GM10847 (cell line): Measurements from ENCODE around the gene TMTC2.

Experiments used
- POLR2A ChIP-seq: IDR thresholded peaks from 2 replicates; pipeline ENCODE4 v1.6.1; 2011; ENCODE audit not compliant: insufficient read length; ENCODE audit errors: extremely low read depth

The TMTC2 gene

DNA sequence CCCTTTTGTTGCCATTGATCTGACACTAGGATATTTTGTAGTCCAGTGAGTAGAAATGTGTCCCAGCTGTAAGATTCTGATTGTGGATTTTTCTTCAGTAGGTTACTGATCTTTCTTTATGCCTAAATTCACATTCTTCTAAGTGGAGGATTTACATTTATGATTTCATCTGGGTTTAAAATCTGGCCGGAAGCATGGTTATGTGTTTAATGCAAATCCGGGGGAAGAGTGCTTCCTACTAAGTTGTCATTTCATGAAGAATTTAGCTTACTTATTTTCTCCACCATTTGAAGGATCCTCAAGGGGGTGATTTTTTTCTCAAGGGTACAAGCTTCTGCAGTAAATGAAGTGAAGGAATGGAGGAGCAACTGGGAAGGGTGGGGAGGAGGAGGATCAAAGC is 96.7 kb downstream of the TMTC2 start:
- no peak for TF ChIP-seq POLR2A

DNA sequence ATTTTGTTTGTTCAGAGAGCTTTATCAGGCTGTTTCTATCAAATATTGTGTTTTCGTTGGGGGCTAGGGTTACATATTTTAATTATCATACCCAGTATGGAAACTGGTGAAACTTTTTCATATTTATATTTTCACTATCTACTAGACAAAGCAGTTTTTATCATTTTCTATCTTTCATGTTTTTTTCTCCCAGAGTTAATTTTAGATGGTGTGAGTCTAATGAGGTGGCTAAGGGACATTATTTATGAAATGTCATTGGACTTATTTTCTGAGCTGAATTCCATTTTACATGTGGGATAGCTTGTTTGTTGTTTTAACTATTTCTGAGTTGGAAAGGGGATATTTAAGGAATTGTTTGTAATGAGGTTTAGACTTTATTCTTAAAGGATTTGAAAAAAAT is 100.3 kb downstream of the TMTC2 start:
- no peak for TF ChIP-seq POLR2A

DNA sequence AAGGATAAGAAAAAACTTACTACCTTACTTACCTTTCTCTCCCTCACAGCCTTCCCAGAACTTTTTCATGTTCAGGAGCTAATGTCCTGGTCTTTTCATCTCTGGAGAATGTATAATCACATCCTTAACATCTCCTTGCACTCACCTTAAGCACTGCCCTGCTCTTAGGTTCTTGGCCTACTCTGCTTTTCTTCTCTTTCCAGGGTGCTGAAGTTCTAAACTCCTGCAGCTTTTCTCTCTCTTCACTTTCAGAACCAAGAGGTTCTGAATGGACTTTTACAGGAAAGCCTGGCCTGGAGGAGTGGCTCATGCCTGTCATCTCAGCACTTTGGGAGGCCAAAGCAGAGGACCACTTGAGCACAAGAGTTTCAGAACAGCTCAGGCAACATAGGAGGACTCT is 101.9 kb downstream of the TMTC2 start:
- TF ChIP-seq POLR2A = no peak

DNA sequence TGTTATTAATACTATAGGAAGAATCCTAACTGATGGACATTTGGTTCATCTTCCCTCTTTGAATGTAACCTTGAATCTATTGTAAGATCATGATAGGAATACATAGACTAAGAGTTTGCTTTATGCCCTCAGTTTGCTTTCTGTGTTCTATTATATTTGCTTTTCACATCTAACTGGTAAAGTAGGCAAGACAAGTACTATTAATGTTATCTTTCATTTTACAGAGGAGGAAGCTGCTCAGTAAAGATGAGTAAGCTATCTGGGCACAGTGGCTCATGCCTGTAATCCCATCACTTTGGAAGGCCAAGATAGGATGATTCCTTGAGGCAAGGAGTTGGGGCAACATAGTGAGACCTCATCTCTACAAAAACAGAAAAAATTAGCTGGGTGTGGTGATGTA is 103.0 kb downstream of the TMTC2 start:
- no peak for TF ChIP-seq POLR2A

DNA sequence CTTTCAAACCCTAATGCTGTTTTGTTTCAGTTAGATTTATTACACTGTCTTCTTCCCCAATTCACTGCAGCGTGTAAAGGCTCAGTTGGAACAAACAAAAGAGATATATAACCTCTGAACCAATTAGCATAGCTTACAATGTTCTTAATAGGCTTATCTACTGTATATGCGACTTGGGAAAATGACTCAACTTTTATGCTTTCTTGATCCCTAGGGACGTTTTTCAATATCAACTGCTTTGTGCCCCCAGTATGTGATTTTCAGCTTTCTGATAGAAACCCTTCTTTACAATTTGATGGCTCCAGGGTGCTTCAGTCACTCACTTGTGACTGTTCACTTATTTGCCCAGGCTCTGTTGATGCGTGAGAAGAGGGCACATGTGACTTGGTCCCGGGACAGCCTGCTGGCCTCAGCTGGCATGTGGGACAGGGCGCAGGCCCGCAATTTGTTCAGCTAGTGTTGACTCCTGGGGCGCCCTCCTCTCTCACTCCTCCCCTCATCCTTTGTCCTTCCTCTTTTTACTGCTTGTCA is 107.1 kb downstream of the TMTC2 start:
- TF ChIP-seq POLR2A = no peak

DNA sequence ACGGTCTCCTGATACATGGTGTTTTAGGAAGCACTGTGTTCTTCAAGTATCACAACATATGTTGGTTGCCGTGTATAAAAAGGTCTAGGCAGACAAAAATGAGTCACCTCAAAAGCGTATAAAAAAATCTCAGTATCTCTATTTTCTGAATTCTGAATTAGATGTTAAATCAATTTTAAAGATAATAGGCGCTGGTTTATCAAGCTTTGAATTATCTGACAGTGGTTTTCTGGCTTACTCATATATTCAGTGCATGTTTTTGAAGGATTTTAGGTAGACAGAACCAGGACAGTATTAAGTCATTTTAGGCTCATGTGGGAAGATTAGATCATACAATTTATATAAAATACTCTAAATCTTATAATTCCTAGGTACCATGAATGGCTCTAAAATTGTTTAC is 110.8 kb downstream of the TMTC2 start:
- no peak for TF ChIP-seq POLR2A

DNA sequence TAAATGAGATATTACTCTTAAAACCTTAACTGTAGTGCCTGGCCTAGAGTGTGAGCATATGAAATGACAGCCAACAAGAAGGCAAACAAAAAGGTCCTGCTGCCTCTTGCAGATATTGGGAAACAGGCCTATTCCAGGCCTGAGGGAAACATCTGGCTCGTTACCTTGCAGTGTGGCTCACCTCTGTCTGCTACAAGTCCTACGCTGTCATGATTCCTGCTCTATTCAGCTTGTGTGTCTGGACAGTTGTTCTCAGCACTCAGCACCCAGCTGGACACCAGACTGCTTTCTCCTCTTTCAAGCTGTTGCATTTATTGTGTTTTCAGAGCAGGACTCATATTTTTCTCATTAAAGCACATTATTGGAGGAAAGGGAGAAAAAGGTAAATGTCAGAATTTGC is 113.5 kb downstream of the TMTC2 start:
- TF ChIP-seq POLR2A = no peak

DNA sequence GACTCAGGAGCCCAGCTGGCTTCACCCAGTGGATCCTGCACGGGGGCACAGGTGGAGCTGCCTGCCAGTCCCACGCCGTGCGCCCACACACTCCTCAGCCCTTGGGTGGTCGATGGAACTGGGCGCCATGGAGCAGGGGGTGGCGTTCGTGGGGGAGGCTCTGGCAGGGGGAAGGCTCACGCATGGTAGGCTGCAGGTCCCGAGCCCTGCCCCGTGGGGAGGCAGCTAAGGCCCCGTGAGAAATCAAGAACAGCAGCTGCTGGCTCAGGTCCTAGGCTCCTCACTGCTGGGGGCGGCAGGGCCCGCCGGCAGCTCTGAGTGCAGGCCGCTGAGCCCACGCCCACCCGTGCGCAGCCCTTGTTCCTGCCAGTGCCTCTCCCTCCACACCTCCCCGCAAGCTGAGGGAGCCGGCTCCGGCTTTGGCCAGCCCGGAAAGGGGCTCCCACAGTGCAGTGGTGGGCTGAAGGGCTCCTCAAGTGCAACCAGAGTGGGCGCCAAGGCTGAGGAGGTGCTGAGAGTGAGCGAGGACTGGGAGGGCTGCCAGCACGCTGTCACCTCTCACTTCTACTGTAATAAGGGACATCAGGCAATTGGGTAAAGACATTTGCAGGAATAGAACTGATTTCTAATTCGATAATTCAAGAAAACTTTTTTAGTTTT is 115.4 kb downstream of the TMTC2 start:
- TF ChIP-seq POLR2A = no peak

DNA sequence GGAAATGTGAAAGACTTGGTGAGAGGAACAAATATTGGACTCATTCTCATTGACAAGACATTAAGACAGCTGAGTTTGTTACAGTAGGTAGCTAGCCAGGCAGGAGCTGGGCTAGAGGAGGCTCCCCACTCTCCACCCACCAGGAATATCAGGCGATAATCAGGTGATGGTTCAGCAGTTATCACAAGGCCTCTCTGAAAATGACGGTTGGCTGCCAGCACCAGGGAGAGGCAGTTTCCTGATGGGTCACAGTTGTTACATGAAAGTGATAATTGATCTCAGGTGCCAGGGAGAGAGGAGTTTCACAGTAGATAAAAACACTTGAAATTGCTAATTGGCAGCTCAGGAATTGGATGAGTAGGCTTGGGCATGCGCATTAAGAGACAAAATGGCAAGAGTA is 116.5 kb downstream of the TMTC2 start:
- no peak for TF ChIP-seq POLR2A

DNA sequence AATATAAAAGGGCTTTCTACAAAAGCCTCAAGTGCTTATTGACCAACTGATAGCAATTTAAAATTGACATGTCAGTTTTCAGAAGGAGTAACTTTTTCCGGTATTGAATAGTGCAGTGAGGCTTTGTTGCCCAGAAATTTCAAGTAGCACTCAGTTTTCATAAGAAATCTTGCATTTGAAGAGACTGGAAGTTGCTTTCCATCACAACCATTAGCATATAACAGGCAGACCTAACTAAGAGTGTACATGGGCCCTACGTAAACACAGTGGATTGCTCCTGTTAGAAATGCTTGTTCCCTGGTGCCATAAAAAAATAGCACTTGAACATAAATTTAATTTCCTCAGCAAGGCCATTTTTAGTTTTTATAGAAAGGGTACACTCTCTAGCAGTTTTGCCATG is 117.9 kb downstream of the TMTC2 start:
- TF ChIP-seq POLR2A = no peak

DNA sequence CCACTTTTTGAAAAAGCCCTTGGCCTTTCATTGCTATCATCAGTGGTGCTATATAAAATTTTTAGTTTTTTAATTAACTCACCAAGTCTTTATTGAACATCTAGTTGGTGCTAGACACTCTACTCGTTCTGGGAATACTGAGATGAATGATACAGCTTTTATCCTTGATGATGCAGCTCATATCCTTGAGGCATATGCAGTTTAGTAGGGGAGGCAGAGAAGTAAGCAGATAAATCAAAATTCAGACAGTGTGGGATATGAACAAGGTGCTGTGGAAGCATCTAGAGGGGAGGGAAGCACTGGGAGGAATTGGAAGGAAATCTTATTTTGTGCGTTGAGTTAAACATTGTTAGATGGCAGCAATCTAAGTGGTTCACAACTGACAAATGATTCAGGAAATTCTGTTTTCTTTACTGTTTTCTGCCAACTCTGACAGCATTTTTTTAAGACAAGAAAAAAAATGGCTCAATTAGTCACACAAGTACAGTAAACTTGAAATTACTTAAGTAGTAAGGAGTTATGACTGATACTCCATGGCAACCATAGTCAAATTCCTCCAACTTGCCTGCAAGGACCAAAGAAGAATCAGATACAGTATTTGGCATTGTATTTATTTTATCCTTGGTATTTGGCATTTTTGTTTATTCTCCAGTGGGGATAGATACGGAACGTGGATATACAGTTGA is 119.2 kb downstream of the TMTC2 start:
- TF ChIP-seq POLR2A = no peak

DNA sequence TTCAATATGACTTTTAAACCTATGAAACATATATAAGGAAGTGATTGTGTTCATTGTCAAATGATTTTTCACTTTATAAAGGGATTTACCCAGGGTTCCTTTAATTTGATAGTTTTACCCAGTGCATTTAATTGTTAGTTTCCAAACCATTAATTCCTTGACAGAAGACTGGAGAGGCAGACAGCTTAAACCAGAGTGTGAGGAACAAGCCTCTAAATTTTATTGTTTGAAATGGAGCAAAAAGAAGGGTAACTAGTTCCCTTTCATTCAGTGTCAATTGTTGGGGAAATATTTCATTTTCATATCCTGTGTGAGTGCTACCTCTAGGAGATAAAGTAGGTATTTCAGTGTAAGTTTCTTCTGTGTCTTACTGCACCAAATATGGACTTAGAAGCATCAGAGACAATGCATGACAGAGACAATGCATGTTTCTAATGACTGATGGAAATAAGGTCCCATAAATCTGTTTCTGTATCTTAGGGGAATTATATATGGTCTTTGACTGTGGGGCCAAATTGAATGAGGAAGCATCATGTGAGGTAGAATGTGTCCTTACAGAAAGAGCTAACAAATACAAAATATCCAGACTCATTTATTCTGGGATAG is 120.5 kb downstream of the TMTC2 start:
- TF ChIP-seq POLR2A = no peak

DNA sequence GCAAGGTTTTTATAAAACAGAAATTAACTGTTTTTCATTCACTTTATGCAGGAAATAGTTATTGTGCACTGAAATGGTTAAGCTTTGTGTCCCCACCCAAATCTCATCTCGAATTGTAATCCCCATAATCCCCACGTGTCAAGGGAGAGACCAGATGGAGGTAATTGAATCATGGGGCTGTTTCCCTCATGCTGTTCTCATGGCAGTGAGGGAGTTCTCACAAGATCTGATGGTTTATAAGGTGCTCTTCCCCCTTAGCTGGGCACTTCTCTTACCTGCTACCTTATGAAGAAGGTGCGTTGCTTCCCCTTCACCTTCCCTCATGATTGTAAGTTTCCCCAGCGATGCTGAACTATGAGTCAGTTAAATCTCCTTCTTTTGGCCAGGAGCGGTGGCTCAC is 123.9 kb downstream of the TMTC2 start:
- no peak for TF ChIP-seq POLR2A

DNA sequence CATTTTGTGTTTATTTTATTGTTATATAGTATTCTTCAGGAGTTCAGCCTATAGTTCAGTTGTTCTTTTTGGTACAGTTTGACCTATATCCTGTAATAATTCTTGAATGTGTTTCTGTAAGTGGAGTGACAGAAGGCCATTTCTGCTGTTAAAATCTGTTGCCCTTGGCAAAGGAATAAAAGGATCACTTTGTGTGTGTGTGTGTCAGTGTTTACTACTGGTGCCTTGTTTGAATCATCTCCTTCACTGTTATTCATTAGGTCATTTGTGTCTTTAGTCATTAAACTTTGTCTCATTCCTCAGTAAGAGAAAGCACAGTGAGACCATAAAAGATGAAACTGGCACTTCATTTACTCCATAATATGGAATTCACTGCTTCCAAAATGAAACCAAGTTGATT is 130.7 kb downstream of the TMTC2 start:
- no peak for TF ChIP-seq POLR2A

DNA sequence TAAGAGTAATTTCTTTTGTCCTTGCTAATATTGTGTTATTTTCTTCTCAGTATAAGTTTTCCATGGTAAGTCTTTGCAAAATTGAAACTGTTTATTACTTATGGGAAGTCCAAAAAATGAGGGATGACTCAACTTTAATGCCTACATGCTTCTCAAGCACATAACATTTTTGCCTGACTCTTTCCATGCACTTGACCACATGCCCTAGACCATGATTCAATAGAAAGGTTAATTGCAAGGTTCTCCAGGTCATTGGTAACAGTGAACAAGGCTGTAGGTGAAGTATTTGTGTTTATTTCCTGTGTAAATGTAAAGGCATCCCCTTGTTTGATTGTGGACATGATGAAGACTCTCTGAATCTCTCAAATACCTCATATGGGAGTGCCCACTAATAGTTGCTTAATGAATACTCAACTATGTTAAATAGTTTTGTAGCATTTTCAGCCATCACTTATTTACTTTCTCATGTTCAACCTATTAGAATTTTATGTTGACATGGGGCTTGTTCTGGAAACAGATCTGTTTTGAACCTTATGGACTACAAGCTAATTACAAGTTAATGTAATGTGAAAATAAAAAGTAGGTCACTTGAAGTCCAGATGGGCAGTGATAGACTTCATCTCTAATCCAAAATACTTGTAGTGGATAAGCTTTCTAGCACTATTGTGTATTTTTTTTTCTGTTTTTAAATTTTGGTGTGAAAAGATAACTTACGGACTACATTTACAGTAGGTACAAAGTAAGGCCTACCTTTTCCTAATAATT is 131.7 kb downstream of the TMTC2 start:
- no peak for TF ChIP-seq POLR2A

DNA sequence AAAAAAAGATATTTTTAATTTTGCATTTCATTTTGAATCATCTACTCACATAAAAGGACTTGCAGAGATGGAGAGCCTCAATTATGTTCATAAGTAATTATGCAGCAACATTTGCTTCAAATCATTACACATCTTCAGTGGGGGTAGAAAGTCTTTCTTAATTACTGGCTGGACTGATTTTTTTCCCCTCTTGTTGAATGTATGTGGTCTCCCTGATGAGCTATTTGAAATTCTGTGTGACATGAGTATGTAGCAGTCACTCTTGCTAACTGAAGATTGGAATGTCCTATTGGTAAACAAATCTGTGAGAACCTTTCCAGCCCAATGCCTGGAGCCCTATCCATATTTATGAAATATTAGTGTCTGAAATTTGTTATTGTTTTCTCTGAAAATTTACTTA is 139.8 kb downstream of the TMTC2 start:
- TF ChIP-seq POLR2A = no peak
